Measurements from ENCODE around the gene C4orf51.

The C4orf51 gene

GRCh38 chr4:145716200-145716599, 36.3 kb downstream of the C4orf51 start:
- DNase-seq = no peak

- DNase-seq = no peak
Observed at GRCh38 chr4:145716661-145717200, 36.8 kb downstream of the C4orf51 start.

- DNase-seq = no peak
Observed at GRCh38 chr4:145719752-145720624, 40.0 kb downstream of the C4orf51 start.

GRCh38 chr4:145720656-145721055, 40.7 kb downstream of the C4orf51 start:
- DNase-seq = no peak

GRCh38 chr4:145722561-145722960, 42.6 kb downstream of the C4orf51 start:
- no peak for DNase-seq

- no peak for DNase-seq
Observed at GRCh38 chr4:145723336-145723735, 43.4 kb downstream of the C4orf51 start.

GRCh38 chr4:145730026-145730425, 50.1 kb downstream of the C4orf51 start:
- DNase-seq = no peak

- no peak for DNase-seq
Observed at GRCh38 chr4:145731028-145731427, 51.1 kb downstream of the C4orf51 start.

- peak; percentile 12 for DNase-seq
Observed at GRCh38 chr4:145732001-145732815, 52.3 kb downstream of the C4orf51 start.

GRCh38 chr4:145732895-145733880, 53.2 kb downstream of the C4orf51 start:
- DNase-seq = peak; percentile 94

- no peak for DNase-seq
Observed at GRCh38 chr4:145734031-145734430, 54.1 kb downstream of the C4orf51 start.

- DNase-seq = no peak
Observed at GRCh38 chr4:145734576-145735346, 54.8 kb downstream of the C4orf51 start.

GRCh38 chr4:145735347-145735675, 55.4 kb downstream of the C4orf51 start:
- no peak for DNase-seq

- no peak for DNase-seq
Observed at GRCh38 chr4:145735827-145736226, 55.9 kb downstream of the C4orf51 start.

- DNase-seq = no peak
Observed at GRCh38 chr4:145736241-145736831, 56.4 kb downstream of the C4orf51 start.

GRCh38 chr4:145739845-145740244, 59.9 kb downstream of the C4orf51 start:
- no peak for DNase-seq

GRCh38 chr4:145740806-145741205, 60.9 kb downstream of the C4orf51 start:
- DNase-seq = no peak

GRCh38 chr4:145743641-145744040, 63.7 kb downstream of the C4orf51 start:
- DNase-seq = no peak

- DNase-seq = no peak
Observed at GRCh38 chr4:145755802-145756201, 75.9 kb downstream of the C4orf51 start.

GRCh38 chr4:145756244-145756643, 76.3 kb downstream of the C4orf51 start:
- DNase-seq = no peak

GRCh38 chr4:145757188-145757587, 77.2 kb downstream of the C4orf51 start:
- no peak for DNase-seq

All from midbrain (tissue), 1 donor.